Keratinocyte (primary cell): ENCODE measurements around the gene TLE6. TPM values are rescaled to one million over a fixed set of nuclear protein-coding genes. Genes with fewer than 3 reads are reported as not detected.
"Not testable (repeated sequence)": the region's sequence is repeated elsewhere in the genome, so short reads cannot be mapped to it uniquely, and the experiment has no call there.

ENCODE experiments used
- DNase-seq: peaks from one replicate; pipeline ENCODE4 v3.0.0-alpha.2; 2011; ENCODE audit warnings: low read depth, missing footprints, low spot score
- FAIRE-seq: peaks from 2 replicates; lab custom pipeline; 2011; peaks lifted over from hg19 to GRCh38; lab: Jason Lieb, UNC
- H2AFZ ChIP-seq: 2 replicates; pipeline ENCODE4 v1.6.0; 2012; ENCODE audit warnings: low read length, control low read depth, inconsistent platforms; ENCODE audit not compliant: control insufficient read depth
- H3K27ac ChIP-seq: 2 replicates; pipeline ENCODE4 v1.5.1; 2011; ENCODE audit warnings: low read length; ENCODE audit not compliant: control insufficient read depth, insufficient read depth
- H3K27me3 ChIP-seq: 3 replicates; pipeline ENCODE4 v1.6.0; 2011; ENCODE audit warnings: low read length; ENCODE audit not compliant: control insufficient read depth, insufficient read depth; ENCODE audit errors: extremely low read depth
- H3K36me3 ChIP-seq, 2 experiments: 2 replicates in 1 of 2; 3 replicates in 1 of 2; pipeline ENCODE4 v1.5.1; 2011; ENCODE audit warnings: low read length in 2 of 2, mild to moderate bottlenecking in 1 of 2; ENCODE audit not compliant: control insufficient read depth in 2 of 2, insufficient read depth in 2 of 2; ENCODE audit errors: extremely low read depth in 1 of 2
- H3K4me1 ChIP-seq: 3 replicates; pipeline ENCODE4 v1.5.1; 2011; ENCODE audit warnings: low read length; ENCODE audit not compliant: control insufficient read depth, insufficient read depth; ENCODE audit errors: extremely low read depth
- H3K4me2 ChIP-seq: 3 replicates; pipeline ENCODE4 v1.6.0; 2011; ENCODE audit warnings: low read depth, low read length; ENCODE audit not compliant: control insufficient read depth, insufficient read depth; ENCODE audit errors: extremely low read depth
- H3K4me3 ChIP-seq, 3 experiments: fragments of 200-600 bp in 1 of 3; sonication (generic) in 1 of 3; 2 replicates in 2 of 3; 3 replicates in 1 of 3; pipeline ENCODE4 v1.5.1; 2011 to 2016; ENCODE audit warnings: low read length in 3 of 3, mild to moderate bottlenecking in 3 of 3, control low read depth in 2 of 3, inconsistent platforms in 1 of 3, low read depth in 1 of 3, mixed read lengths in 1 of 3, mixed run types in 1 of 3, moderate library complexity in 1 of 3; ENCODE audit not compliant: control insufficient read depth in 2 of 3, insufficient read depth in 2 of 3; ENCODE audit errors: extremely low read depth in 1 of 3
- H3K79me2 ChIP-seq: 2 replicates; pipeline ENCODE4 v1.6.0; 2012; ENCODE audit warnings: low read length; ENCODE audit not compliant: control insufficient read depth, insufficient read depth
- H3K9ac ChIP-seq: 3 replicates; pipeline ENCODE4 v1.6.0; 2011; ENCODE audit warnings: low read length; ENCODE audit not compliant: control insufficient read depth, insufficient read depth; ENCODE audit errors: extremely low read depth
- H3K9me1 ChIP-seq: 3 replicates; pipeline ENCODE4 v1.6.0; 2011; ENCODE audit warnings: low read length; ENCODE audit not compliant: control insufficient read depth, insufficient read depth; ENCODE audit errors: extremely low read depth
- H3K9me3 ChIP-seq: 2 replicates; pipeline ENCODE4 v1.5.1; 2012; ENCODE audit warnings: low read depth, low read length; ENCODE audit not compliant: control insufficient read depth
- H4K20me1 ChIP-seq: 3 replicates; pipeline ENCODE4 v1.6.0; 2011; ENCODE audit warnings: low read length; ENCODE audit not compliant: control insufficient read depth, insufficient read depth; ENCODE audit errors: extremely low read depth
- CTCF ChIP-seq, 3 experiments: IDR thresholded peaks in 1 of 3; conservative IDR thresholded peaks in 1 of 3; optimal IDR thresholded peaks in 1 of 3; 2 replicates in 2 of 3; 3 replicates in 1 of 3; pipeline versions ENCODE3 to v1.5.1; 2011; ENCODE audit warnings: low read length in 3 of 3, mild to moderate bottlenecking in 3 of 3, moderate library complexity in 2 of 3, control low read depth in 1 of 3, inconsistent platforms in 1 of 3; ENCODE audit not compliant: insufficient read depth in 2 of 3; ENCODE audit errors: extremely low read depth in 1 of 3
- EZH2 ChIP-seq: IDR thresholded peaks from one replicate; pipeline ENCODE4 v1.6.1; 2012; ENCODE audit warnings: inconsistent platforms, mild to moderate bottlenecking, low read length, moderate library complexity
- dilution Hi-C: fragments of 300-500 bp; cut with MboI; formaldehyde crosslinking; loops from one replicate; pipeline ENCODE4 v1.7.0; 2020; ENCODE audit warnings: low sequenced_read_pairs; ENCODE audit not compliant: extremely low pct_ligation_motif_present
- polyA plus RNA-seq, 5 experiments: library from polyadenylated mRNA; depleted of rRNA in 3 of 5; stranded (reverse) in 3 of 5; stranded (forward) in 1 of 5; unstranded in 1 of 5; fragments of >200 nt; gene quantifications; 1 replicate in 1 of 5; 2 replicates in 3 of 5; 3 replicates in 1 of 5; pipeline versions ENCODE4 v1.2.1 to v1.2.3, GENCODE V29; 2011 to 2012; ENCODE audit warnings: missing spikeins in 2 of 5, low read depth in 1 of 5, low replicate concordance in 1 of 5

Gene TLE6
- polyA plus RNA-seq, 1 donor (not counting 4 experiments of a cell fraction or from before 2014, with no cell fraction given): 1.2 TPM

DNA sequence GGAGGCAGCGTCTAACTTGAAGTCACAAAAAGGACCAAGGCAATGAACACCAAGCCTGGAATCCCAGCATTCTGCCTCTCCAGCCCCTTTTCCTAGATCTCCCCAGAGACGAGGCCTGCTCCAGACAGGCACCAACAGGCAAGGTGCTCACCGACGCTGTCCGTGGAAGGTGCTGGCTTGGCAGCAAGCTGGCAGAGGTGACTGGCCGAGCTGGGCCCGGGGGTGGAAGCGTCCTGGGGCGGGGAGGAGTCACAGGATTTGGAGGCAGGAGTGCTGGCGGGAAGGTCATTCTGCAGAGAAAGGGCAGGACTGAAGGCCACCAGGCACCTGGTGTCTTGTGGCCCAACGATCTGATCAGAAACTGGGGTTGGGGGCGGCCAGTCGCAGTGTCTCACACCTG is 33.5 kb downstream of the TLE6 start:
- dilution Hi-C loops: no loop called here
- TF ChIP-seq CTCF (optimal IDR thresholded peaks at IDR 0.05 in 1 of 3, IDR thresholded peaks at IDR 0.05 in 1 of 3, conservative IDR thresholded peaks at IDR 0.05 in 1 of 3; ENCODE audit: extremely low read depth in 1 of 3, insufficient read depth in 2 of 3, low read length in 3 of 3) (no peak), EZH2 (no peak)
- H3K9me3 ChIP-seq: no peaks in the 10 kb centered on the region
- H3K36me3 ChIP-seq: no peaks in the 10 kb centered on the region
- H3K27me3 ChIP-seq: no peaks in the 10 kb centered on the region
- DNase-seq (no peak), FAIRE-seq (no peak)
- no peaks in the 10 kb centered on the region for H3K9me1 ChIP-seq
- H2AFZ ChIP-seq: no peak overlapping the region
- H3K9ac ChIP-seq: no peak overlapping the region
- no peak overlapping the region for H3K27ac ChIP-seq
- no peaks in the 10 kb centered on the region for H3K4me1 ChIP-seq
- no peaks in the 10 kb centered on the region for H3K79me2 ChIP-seq
- H4K20me1 ChIP-seq: no peaks in the 10 kb centered on the region
- H3K4me2 ChIP-seq: no peak overlapping the region
- no peak overlapping the region for H3K4me3 ChIP-seq

DNA sequence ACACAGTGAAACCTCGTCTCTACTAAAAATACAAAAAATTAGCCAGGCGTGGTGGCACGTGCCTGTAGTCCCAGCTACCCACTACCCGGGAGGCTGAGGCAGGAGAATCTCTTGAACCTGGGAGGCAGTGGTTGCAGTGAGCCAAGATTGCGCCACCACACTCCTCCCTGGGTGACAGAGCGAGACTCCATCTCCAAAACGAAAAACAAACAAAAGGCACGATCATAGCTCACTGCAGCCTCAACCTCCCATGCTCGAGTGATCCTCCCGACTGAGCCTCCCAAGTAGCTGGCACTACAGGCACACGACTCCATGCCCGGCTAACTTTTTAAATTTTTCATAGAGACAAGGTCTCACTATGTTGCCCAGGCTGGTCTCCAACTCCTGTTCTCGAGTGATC is 34.7 kb downstream of the TLE6 start:
- H3K27me3 ChIP-seq, H4K20me1 ChIP-seq, dilution Hi-C loops, H3K36me3 ChIP-seq, H3K4me3 ChIP-seq, DNase-seq, H3K4me1 ChIP-seq, H3K27ac ChIP-seq, H3K9ac ChIP-seq, H2AFZ ChIP-seq, H3K9me1 ChIP-seq, FAIRE-seq, H3K4me2 ChIP-seq, H3K79me2 ChIP-seq, H3K9me3 ChIP-seq: not testable (repeated sequence)

GRCh38 chr19:3012621-3013262 is 35.4 kb downstream of the TLE6 start:
- Histone ChIP-seq H3K4me2 (no peak overlapping the region), H3K4me1 (no peaks in the 10 kb centered on the region)
- no peak for FAIRE-seq

More at GRCh38 chr19:3012621-3013262, 35.4 kb downstream of the TLE6 start:
- no peaks in the 10 kb centered on the region for H3K9me3 ChIP-seq
- TF ChIP-seq EZH2: no peak
- TF ChIP-seq CTCF (optimal IDR thresholded peaks at IDR 0.05 in 1 of 3, IDR thresholded peaks at IDR 0.05 in 1 of 3, conservative IDR thresholded peaks at IDR 0.05 in 1 of 3; ENCODE audit: extremely low read depth in 1 of 3, insufficient read depth in 2 of 3, low read length in 3 of 3): no peak
- DNase-seq: no peak
- H3K36me3 ChIP-seq: no peaks in the 10 kb centered on the region
- H4K20me1 ChIP-seq: no peaks in the 10 kb centered on the region
- H3K4me3 ChIP-seq: no peak overlapping the region
- no peaks in the 10 kb centered on the region for H3K9me1 ChIP-seq
- no peaks in the 10 kb centered on the region for H3K27me3 ChIP-seq
- H3K9ac ChIP-seq: no peak overlapping the region
- H3K27ac ChIP-seq: no peak overlapping the region
- H2AFZ ChIP-seq: no peak overlapping the region
- H3K79me2 ChIP-seq: no peaks in the 10 kb centered on the region
- dilution Hi-C loops: no loop called here
